GM21528 (cell line): Measurements from ENCODE around the gene NPM3.

ENCODE experiments used
- ATAC-seq: cut with Tn5 transposase; IDR thresholded peaks from one replicate; pipeline ENCODE4 v1.9.1; 2021; ENCODE audit warnings: mild to moderate bottlenecking, moderate library complexity; ENCODE audit not compliant: unreplicated experiment, low FRiP score

The NPM3 gene

GRCh38 chr10:101775273-101776160 is 7.7 kb downstream of the NPM3 start, which contains the start of gene FGF8:
TSS of gene FGF8 (minus strand) at chr10:101776114. CDS start at chr10:101775900, 214 bp downstream.
- no peak for ATAC-seq

DNA sequence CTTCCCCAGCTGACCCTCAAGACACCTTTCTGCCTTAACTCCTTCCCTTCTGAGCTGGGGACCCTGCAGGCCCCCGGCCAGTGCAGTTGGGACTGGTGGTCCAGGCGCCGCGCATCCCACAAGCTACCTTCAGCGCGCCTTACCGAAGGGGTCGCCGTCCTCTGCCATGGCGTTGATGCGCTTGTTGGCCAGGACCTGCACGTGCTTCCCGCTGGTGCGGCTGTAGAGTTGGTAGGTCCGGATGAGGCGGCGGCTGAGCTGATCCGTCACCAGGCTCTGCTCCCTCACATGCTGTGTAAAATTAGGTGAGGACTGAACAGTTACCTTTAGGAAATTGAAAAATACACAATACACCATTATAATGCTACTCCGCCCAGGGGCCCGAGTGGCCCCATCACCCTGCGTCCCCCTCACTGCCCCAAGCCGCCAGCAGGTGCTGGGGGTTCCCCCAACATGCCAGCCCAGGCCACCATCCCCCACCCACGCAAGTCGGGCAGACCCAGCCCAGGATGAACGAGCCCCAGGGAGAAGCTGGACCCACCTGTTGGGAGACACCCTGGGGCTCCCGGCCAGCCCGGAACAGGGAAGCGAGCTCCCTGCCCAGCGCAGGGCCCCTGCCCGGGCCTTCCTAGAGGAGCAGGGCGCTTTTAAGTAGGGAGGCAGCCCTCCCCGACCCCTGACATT is 8.5 kb downstream of the NPM3 start:
- ATAC-seq: no peak

DNA sequence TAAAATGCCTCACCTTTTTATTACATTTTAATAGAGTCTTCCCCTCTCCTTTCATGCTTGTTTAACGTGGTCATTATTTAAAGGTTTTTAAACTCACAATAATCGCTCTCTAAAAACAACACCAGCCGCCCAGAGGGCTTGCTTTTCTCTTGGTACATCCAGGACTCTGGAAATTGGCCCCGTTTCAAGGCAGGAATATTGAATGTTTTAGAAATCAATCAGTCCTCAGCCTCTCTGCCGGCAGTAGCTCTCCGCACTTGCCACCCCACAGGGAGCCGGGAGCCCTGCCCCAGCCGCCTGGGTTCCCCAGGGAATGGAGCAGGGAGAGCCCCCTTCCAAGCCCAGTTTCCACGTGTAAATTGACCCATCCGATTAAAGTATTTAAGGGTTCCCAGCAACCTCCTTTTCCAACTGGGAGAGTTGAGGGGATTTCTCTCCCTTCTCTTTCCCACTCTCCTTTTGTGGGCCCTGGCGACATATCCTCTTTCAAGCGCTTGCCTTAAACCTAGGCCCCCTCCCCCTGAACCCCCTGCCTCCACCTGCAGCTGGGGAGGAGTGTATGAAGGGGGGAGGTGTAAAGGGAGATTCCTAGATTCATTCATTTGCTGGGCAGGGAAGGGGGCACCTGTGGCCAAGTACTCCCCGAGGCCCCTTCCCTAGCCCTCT is 9.2 kb downstream of the NPM3 start:
- no peak for ATAC-seq

DNA sequence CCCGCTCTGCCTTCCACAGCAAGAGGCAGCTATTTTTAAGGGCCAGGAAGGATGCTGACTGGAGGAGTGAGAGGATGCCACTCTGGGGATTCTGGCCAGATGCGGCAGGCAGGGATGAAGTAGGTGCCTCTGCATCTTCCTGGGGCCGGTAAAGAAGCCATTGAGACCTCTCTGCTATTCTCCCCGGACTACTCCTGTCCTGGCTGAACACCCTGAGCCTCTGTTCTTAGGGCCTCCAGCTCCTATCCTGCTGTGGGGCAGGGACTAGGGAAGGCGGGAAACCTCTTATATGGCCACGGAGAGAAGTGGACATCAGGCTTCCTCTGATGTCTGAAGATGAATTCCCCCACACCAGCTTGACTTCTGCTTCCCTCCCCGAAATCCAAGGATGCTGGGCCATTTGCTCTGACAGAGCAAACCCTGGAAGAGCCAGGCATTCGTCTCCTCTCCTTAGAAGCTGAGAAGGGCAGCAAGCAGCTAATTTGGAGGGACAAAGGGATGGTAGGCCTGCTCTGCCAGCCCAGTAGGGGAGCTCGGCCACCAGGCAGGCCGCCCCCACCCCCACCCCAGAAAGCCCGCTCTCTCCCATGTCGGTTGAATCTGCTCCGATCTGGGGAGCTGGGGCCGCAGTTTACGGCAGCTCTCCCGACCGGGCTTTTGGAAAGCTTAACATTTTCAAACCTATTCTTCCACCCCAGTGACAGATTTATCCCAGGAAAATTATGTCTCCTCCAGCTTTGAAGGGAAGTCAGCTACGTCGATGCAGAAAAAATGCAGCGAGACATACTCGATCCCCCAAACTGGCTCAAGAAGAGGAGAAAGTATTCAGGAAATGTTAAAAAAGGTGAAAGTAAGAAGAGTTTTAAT is 10.1 kb downstream of the NPM3 start:
- ATAC-seq: no peak

DNA sequence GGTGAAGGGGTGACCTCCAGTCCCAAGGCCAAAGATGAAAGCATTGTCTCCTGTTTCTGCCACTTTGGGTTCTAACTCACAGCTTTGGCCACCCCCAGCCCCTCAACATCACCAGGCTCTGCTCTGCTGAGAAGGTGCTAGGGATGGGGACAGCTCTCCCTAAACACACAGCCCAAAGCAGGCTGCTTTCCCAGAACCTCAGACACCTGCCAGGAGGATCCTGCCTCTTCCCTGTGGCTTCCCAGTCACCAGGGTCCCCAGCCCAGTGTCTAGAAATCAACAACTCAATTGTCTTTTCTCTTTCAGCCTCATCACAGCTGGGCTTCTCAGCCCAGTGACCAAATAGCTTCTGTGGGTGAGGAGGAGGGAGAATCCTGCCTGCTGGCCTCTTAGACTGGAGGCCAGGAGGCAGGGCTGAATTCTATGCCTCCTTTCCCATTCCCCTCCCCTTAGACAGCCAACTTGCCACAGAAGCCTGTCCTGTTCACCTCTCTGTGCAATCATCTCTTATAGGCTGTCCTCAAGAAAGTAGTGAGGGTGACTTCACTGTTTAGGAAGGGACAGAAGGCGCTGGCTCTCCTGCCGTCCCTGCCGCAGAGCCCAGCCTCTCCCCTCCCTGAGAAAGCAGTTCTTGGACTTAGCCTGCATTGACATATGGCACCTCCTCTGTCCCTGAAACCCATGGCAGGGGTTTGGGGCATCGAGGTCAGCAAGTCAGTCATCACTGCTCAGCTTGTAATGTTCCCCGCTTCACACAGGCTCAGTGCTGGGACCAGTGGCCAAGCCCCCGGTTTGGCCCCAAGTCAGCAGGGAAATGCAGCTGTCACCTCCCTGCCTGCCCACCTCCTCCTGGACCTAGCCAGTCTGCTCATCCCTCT is 11.0 kb downstream of the NPM3 start:
- ATAC-seq: no peak

- no peak for ATAC-seq
Observed at GRCh38 chr10:101771380-101771779, 11.9 kb downstream of the NPM3 start.

DNA sequence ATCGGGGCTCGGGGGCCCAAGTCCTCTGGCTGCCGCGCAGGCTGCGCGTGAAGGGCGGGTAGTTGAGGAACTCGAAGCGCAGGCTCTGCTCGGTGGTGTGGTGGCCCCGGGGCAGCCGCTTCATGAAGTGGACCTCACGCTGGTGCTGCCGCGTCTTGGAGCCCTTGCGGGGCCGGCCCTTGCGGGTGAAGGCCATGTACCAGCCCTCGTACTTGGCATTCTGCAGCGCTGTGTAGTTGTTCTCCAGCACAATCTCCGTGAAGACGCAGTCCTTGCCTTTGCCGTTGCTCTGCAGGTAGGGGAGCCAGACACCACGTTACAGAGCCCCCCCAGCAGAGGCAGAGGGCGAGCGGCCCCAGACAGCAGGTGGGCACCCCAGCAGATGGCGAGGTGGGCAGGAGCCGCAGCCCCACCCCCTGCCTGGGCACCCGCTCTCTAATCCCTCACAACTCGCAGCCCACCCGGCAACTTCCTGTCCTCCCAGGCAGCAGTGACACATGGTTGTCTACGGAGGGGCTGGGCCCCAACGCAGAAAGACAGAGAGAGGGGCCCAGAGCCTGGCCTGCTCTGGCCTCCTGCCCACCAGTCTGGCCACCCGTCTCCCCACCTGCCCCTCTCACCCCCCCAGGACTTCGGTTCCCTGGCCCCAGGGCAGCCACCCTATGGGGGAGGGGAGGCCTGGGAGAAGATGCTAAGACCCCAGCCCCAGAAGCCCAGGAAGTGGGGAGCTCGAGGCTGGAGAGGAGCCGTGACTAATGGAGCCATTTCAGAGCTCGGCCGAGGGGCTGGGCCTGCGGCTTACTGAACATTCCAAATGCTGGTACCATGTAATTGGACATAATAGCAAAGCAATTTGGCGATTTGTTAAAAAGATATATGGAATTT is 12.7 kb downstream of the NPM3 start:
- ATAC-seq: no peak

DNA sequence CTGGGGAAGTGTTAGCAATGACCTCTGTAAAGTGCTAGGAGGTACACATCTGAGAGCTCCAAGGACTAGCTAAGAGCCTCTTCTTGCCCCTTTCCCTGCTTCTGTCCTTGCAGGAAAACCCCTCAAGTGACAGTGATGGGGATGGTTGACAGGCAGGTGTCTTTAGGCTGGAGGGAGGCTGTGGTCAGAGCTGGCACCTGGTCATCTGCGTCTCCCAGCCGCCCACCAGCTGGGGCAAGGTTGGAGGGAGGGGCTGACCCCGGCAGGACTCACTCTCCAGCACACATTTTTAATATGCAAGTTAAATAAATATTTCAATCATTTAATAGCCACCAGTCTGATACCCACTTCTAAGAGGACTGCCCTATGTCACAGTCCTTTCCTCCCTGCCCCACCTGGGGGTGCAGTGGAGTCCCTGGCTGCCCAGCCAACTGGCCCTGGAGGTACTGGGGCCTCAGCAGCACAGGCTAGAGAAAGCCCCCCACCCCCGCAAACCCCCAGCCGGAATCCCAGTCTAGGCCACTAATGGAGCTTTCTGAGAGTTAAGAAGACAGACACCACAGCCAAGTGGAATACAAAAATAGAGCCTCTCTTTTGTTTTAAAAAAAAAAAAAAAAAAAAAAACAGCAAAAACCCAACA is 13.6 kb downstream of the NPM3 start:
- ATAC-seq: no peak

GRCh38 chr10:101768791-101769170 is 14.5 kb downstream of the NPM3 start:
- ATAC-seq: no peak

DNA sequence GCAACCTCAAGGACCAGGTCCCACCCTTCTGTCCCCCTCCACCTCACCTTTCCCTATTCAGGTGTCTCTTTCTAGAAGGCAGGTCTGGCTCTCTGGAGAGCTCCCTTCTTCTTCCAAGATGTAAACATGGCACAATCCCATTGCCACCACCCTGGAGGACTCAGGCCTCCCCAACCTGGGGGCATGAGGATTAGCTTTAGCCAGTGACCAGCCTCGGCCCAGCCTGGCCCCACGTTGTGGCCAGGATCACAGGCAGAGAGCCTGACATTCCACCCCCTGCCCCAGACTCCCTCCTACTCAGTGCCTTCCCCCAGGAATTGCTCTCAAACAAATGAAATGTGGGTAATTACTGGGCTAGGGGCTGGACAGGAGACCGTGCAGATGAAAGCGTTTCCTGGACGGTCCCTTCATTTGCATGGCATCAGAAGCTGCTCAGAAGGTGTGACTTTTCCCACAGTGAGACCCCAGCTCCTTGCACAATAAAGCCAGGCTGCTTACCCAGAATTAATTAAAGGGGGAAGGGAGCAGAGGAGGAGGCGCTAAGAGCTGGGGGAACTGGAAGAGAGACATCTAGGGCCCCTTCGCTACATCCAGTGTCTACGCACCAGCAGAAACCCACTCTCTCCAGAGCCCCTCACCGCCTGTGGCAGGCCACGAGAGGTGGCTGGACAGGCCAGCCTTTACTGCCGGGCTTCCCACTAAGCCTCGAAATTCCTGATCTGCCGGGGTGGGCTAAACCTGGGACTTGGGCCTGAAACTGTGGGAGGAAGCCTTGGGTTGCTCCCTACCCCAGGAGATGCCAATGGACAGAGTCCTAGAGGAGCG is 15.1 kb downstream of the NPM3 start:
- ATAC-seq: no peak

- no peak for ATAC-seq
Observed at GRCh38 chr10:101767600-101767945, 15.7 kb downstream of the NPM3 start.

GRCh38 chr10:101766753-101767599 is 16.3 kb downstream of the NPM3 start:
- no peak for ATAC-seq

GRCh38 chr10:101766306-101766705 is 16.9 kb downstream of the NPM3 start:
- ATAC-seq: no peak

GRCh38 chr10:101763141-101763846 is 20.0 kb downstream of the NPM3 start:
- no peak for ATAC-seq

- ATAC-seq: no peak
Observed at GRCh38 chr10:101762736-101763135, 20.5 kb downstream of the NPM3 start.

DNA sequence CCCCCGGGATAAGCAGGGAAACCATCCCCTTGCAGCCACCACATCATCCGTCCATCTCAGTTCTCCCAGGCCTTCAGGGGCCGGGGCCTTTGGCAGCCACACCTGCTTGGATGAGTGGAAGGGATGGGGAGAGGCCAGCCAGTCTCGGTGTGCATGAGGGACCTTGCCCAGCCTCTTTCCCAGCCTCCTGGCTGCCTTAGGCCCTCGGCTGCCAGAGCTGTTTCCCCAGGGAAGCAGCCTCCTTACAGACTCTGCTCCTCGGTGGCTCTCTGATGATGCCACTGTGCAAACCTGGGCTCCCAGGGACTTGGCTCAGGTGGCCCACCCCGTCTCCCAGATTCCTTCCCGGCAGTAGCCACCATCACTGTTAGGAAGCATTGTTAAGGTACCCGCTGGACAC is 22.0 kb downstream of the NPM3 start:
- ATAC-seq: no peak
